NCI-H2107 treated with DMSO at 0.1 percent for 48 hours (cell line): ENCODE results near the gene CFAP100.

Source experiments
- DNase-seq: peaks from one replicate; lab custom pipeline; 2025; ENCODE audit not compliant: unreplicated experiment; lab: John Stamatoyannopoulos, UW

Gene CFAP100

DNA sequence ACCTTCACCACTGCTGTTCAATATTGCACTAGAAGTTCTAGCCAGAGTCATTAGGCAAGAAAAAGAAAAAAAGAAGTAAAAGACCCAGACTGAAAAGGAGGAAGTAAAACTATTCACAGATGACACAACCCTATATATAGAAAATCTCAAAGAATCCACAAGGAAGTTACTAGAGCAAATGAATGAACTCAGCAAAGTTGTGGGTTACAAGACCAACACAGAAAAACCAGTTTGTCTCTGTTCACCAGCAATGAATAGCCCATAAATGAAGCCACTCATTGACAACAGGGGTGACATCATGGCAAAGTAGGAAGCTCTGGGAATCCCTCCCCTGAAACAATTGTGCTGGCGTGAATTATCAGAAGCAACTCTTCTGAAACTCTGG, 4.6 kb downstream of the CFAP100 start:
- no peak for DNase-seq

DNA sequence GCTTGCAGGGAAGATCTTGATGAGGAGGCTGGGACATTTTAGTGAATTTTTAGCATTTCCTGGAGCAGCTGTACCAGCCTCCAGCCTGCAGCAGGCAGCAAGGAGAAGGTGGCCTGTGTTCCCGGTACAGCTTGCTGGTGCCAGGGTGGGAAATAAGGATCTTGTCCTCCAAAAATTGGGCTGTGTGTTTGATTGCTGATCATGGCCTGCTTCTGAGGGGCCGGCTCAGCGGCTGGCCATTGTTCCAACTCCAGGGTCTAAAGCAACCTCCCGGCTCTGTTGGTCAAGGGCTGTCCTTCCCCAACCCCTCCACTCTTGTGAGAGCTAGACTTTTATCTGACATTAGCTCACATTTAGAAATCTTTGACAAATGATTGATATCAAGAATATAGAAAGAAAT, 5.0 kb downstream of the CFAP100 start:
- DNase-seq = no peak

DNA sequence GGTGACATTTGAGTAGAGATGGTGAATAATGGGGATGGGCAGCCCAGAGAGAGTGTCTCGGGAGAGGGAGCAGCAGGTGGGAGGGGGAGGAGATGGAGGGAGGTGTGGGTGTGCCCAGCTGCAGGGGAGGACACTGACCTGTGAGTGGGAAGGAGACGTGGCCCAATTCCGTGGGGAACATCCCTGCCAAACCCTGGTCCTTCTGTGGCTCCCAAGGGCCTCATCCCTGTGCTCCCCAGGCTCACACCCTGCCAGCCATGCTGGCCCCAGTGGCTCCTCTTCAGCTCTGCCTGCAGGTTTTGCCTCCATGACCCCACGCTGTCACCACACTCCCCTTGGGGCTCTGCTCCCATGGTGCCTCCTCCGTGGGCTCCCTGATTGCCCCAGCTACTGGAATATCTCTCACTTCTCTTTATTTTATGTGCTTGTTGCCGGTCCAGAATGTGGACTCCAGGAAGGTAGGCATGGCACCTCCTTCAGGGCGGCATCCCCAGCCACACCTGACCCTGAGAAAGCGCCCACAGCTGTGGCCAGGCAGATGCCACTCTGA, 7.0 kb downstream of the CFAP100 start:
- DNase-seq = no peak

DNA sequence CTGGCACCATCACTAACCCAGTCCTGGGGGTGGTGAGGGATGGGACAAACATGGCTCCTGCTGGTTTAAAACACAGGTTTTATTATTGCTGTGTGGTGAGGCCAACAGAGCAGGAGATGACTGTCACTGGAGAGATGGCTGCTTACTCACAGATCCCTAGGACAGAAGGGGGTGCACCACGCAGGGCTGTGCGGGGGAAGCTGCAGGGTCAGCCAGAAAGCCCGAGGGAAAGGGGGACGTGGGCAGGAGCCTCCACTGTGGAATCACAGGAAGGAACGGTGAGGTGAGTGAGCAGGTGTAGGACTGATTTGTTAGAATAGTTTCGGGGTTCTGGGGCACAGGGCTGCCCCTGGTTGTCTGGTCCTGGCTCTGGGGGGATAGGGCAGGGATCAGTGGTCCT, 7.5 kb downstream of the CFAP100 start:
- DNase-seq = no peak

DNA sequence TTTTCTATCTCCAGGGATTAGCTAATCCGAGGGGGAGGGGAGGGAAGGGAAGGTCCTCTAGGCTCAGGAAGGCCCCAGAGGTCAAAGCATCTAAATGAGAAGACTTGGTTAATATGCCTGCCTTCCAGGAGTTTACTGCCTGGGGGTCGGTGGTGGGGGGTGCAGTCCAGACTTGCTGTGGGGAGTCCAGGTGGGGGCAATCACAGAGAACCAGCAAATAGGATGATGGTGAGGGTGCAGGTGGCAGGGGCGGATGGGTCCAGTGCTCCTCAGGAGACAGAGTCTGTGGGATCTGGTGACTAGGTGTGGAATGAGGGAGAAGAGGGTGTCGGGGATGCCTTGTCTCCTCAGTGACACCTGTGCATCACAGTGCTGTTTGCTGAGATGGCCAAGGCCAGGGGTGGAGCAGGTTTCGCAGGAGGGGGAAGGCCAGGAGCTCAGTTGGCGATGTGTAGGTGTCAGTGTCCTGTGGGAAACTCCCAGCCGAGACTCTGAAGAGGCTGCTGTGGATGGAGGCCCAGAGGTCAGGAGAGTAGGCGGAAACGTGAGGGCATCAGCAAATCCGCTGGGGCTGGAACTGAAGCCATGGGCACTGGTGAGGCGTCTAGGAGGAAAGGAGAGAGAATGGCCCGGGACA, 8.1 kb downstream of the CFAP100 start:
- DNase-seq = no peak

DNA sequence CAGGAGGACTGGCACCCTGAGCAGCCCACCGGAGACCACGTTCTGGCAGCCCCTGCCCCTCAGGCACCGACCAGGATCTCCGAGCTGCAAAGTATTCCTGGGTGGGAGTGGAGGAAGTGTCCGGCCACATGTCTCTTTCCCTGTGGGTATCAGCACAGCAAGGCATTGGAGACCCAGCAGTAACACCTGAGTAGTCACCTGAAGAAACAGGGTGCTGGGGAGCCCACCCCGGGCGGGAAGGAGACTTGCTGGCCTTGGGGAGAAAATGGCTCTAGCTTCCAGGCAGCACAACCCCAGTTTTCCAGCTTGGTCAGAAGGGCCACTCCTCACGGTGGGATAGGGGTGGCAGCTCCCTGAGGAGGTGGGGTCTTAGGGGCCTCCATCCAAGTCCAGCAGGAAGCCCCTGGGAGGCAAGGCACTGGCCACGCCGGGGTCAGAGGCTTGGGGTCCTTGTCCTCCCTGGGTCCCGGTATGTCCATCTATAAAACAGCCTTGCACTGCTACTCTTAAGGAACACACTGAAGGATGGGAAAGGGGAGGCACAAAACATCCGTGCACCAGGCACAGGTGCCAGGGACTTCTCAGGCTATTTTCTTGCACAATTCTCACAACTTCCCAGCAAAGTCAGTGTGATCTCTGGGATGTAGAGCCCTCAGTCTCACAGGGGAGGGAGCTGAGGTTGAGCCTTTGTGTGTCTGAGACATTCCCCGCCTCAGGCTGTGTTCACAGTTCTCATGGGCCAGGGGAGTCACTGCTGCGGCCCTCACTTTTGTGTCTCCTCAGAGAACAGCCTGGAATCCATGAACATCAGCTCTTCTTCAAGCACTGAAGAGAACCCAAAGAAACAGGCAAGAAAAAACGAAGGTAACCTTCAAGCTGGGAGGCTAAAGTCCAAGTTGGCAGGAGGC, 11.9 kb downstream of the CFAP100 start:
- no peak for DNase-seq

DNA sequence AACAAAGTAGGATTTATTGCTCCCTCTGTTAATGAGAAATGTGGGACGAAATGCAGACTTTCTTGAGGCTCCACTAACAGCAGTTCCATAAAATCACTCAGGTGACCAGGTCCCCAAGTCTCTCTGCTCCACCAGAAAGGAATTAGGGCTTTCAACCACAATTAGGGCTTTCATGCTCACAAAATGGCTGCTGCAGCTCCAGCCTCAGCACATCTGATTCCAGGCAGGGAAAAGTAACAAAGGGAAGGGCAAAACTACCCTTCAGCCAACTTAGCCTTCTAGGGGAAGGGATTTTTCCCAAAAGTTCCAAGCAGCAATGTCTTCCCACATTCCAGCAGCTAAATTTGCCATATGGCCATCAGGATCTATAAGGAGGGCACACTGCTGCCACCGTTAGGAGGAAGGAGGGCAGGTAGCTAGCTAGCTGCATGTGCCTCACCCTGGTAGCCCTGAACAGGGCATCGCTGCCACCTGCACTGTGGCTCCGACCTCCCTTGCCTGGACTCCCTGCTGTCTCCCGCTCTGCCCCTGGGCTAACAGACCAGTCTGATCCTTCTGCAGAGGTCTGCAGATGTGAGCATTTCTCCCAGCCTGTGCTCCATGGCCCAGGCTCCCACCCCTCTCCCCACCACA, 12.8 kb downstream of the CFAP100 start:
- no peak for DNase-seq

DNA sequence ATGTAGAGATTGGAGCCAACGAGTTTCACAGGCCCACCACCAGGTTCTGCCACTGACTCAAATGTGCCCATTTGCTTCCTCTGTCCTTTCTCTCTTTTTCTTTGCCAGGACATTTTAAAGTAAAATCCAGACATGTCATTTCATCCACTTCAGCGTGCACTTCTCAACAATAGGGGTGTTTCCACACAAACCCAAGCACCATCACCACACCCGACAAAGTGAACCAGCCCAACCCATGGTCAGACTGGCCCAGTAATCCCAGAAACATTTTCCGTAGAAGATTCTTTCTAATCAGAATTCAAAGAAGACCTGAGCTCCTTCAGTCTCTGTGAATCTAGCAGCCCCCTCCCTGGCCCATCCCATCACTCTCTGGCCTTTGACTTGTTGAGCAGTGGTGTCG, 13.4 kb downstream of the CFAP100 start:
- DNase-seq = no peak

DNA sequence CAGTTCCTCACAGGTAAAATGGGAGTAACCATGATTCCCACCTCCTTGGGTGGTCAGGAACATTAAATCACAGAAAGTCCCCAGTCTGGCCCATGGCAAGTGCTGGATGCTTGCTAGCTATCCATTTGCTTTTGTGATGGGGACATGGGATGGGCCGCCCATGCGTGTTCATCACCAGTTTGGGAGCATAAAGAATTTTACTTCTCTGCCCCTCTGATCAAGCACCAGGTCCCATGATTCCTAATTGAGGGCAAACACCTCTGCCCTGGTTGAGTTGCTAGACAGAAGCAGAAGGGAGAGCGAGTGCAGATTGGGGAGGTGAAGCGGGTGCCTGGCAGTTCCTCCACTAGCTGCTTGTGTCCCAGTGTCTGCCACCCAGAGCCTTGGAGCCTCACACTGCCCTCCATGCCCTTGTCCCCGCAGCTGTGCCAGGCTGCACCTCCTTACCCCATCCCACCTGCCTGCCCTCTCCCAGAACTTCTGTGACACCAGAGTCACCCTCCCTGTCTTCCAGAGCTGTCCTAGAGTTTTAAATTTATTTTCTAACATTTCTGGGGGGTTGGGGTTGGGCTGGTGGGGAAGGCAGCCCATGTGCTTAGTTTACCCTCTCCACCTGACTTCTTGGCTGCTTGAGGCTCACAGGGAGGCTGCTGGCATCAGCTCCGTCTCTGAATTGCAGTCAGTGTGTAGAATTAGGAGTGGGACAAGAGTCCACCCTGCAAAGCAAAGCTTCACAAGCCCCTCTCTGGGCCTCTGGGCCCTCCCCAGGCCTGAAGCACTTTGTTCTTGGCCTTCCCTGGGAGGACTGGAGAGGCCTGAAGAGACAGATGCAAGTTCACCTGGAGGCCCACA, 18.4 kb downstream of the CFAP100 start:
- no peak for DNase-seq

DNA sequence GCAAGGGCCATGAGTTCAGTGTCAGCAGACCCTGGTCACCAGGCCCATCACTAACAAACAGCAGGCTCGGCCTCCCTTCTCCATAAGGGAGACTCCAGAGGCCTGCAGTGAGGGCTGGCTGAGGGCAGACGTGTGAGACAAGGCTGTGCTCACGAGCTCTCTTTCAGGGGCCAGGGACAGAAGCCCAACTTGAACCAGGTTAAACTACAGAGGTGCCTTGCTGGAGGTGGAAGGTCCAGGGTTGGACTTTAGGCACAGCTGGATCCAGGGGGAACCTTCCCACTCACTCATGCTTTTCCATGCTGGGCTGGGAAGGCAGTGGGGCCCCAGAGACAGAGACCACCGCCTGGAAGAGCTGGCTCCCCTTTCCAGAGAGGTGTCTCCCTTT, 19.0 kb downstream of the CFAP100 start:
- DNase-seq = no peak

DNA sequence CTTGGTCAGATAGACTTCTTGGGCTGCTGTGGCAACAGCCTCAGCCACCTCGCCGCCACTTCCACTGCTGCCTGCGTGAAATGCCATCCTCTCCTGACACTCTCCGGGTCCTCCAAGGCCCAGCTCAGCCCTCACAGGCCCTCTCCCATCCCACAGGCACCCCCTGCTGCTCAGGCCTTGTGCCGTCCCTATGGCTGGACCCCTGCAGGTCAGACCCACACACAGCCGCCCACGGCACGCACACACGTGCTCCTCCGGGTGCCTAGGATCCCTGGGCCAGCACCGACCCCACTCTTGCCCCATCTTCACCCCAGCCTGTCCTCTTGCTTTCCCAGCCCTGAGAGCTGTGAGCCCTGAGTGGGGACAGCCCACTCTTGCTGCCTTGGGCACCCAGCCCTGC, 19.7 kb downstream of the CFAP100 start:
- no peak for DNase-seq

DNA sequence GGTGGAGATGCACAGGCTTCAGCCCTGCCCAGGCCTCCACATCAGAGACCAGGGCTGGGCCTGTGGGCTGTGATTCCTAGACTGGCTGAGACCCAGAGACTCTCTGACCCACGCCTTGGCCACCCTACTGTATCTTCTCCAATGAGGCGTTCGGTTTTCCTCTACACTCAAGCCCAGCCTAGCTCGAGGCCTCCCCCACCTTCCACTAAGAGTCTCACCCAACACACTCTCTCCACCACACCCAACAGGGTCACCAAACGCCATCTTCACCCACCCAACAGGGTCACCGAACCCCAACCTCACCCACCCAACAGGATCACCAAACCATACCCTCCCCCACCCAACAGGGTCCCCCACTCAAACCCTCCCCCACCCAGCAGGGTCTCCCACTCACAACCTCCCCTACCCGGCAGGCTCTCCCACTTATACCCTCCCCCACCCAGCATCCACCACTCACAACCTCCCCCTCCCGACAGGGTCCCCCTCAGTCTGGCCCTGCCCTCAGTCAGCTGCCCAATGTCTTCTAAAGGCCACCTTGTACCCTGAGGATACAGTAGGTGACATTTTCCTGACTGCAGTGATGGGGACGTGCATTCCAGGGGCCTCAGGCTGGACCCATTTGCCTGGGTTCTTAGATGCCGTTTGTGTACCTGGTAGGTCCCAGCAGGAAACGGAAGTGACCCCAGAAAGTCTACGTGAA, 20.4 kb downstream of the CFAP100 start:
- DNase-seq = no peak

DNA sequence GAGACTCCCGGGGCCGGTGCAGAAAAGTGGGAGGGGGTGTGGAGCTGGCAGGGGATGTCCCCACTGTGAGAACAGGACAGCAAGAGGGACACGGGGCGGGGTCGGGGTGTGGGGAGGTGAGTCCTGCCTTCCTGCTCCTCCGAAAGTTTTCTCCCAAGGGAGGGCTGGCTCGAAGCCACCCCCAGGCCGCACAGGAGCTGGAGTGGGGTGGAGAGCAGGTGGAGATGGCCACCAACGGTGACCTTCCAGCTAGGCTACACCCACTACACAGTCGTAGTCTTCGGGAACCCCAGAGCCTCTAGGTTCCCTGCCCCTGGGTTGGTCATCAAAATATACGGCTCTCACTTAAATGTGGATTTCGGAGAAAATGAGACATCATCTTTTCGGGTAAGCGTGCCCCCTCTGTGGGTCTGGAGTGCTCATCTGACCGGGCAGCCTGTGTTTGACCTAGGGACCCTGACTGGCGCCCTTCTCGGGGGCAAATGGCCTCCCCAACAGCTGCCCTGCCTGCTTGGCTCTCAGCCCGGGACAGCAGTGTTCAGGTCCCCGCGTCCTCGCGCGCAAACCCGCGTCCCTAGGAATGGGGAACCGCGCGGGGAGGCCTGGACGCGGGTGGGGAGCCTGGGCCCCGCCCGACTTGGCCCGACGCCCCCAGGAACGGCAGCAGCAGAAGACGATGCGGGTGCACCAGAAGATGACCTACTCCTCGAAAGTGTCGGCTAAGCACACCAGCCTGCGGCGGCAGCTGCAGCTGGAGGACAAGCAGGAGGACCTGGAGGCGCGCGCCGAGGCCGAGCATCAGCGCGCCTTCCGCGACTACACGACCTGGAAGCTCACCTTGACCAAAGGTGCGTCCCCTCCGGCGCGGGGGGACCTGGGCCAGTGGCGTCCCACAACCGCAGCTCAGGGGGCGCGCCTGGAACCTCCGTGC, 21.2 kb downstream of the CFAP100 start:
- no peak for DNase-seq

DNA sequence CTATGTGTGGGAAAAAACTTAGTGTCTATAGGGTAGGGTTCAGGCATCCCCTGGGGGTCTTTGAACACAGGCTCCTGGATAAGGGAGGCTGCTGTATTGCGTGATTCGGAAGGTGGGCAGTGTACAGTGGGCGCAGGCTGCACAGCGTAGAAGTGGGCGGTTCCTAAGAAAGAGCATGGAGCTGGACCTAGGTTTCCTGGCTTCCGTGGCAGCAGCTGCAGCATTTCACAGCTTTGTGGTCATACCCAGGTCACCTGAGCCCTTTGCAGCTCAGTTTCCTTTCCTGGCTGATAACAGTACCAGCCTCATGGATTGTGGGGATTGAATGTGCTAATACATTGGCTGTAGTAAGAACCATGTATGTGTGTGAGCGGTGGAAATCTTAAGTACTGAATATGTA, 22.2 kb downstream of the CFAP100 start:
- peak; percentile 7 for DNase-seq

DNA sequence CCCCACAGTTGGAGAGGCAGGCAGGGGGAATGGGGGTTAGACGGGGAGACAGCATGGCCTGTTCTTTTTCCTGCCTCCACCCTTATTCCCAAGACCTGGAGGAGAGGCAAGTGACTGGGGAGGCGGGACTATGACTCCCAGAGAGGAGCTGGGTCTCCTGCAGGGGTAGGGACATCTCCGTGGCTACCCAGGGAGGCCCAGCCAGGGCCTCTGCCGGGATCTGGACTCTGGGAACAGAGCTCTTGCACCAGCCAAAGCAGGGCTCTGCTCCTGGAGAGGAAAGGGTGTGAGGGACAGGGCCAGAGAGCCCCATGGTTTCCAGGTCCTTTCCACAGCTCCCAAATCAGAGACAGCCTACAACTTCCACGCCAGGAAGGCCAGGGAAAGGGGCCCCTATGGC, 22.8 kb downstream of the CFAP100 start:
- DNase-seq = no peak

DNA sequence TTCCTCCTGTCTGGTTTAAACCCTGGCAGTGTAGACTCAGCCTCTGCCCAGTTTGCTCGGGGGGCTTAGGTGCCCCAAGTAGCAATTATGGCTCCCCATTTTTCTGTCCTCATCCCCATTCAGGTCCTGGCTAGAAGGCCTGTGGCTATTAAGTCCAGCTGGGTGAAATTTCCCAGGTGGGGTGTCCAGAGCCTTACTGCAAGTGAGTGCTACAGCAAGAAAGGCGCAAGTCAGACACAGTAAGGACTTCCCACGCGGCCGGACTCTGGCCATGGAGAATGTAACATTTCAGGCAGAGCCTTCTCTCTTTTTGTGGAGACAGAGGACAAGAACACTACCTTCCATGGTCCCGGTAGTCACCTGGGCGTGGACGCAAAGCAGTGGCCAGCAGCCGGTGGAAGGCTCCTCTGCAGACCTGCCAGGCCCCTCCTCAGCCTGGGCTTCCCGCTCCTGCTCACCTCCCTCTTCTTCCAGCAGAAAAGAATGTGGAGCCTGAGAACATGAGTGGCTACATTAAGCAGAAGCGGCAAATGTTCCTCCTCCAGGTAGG, 23.3 kb downstream of the CFAP100 start:
- DNase-seq = no peak

DNA sequence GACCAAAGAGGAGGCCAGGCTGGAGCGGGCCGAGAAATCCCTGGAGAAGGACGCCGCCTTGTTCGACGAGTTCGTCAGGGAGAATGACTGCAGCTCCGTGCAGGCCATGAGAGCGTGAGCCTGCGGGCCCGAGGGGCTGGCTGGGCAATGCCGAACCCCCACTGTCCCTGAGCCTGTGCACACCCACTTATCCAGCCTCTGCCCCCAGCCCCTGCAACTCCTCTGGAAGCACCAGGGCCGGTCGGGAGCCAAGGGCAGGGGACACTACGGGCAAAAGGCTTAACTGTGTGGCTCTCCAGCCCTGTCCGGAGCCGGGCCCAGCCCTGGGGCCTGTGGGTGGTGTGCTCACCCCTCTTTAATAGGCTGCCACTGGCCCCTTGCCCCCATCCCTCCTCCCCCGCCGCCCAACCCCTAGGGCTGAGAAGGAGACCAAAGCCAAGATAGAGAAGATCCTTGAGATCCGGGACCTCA, 24.0 kb downstream of the CFAP100 start:
- no peak for DNase-seq

DNA sequence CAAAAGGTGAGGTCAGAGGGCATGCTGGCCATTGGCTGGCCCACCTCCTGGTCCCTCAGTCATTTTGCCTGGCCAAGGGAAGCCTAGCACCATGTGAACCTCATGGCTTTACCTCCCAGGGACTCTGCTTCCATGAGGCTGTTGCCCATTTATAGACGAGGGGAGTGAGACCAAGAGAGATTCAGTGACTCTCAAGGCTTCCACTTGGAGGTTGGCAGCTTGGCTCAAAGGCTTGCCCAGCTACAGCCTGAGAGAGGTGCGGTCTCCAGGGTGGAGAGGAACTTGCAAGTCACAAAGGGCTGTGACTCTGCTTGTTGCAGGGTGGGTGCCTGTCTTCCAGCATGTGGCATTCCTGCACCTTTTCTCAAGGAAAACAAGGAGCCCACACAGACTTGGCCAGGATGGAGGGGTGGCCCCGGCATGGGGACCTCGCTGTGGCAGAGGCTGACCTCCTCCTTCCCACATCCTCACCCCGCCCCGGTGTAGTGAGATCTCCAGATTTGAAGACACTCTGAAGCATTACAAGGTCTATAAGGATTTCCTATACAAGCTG, 24.5 kb downstream of the CFAP100 start:
- no peak for DNase-seq
